Measurements from ENCODE around the gene ZNF445. TPM values are rescaled to one million over a fixed set of nuclear protein-coding genes. Genes with fewer than 3 reads are reported as not detected.

The ZNF445 gene
- total and polyA plus RNA-seq, 2 of the 8 experiments (the other 6 are each of a cell fraction or from before 2014, with no cell fraction given) = 3.3 to 26.3 TPM

- TF ChIP-seq TBP (IDR thresholded peaks at IDR 0.05; ENCODE audit: low read depth, low read length) (peak; percentile 74), KDM4A (IDR thresholded peaks at IDR 0.05; ENCODE audit: low read depth, low read length, severe bottlenecking) (peak; percentile 87), CBX5 (IDR thresholded peaks at IDR 0.05; ENCODE audit: low read depth, low read length) (no peak), POLR2A (IDR thresholded peaks at IDR 0.05; ENCODE audit: control extremely low read depth in 1 of 2, low read depth in 2 of 2, low read length in 2 of 2) (peak; percentile 71 to 86)
Measured at GRCh38 chr3:44477312-44478030, at the start of gene ZNF445 (continued).
